GM10266 (cell line): ENCODE measurements around the gene SESN1.
A peak's percentile ranks its signal among the peaks of the same experiment; 100 is the strongest.

Experiments used
- DNase-seq: peaks from one replicate; pipeline ENCODE4 v3.0.0; 2012; ENCODE audit errors: extremely low spot score
- TF ChIP-seq, protein P1 (sequence below): IDR thresholded peaks from 2 replicates; pipeline ENCODE4 v1.5.1; 2012; ENCODE audit warnings: mild to moderate bottlenecking, low read depth; ENCODE audit not compliant: control insufficient read depth, insufficient read depth; ENCODE audit errors: missing control alignments

Gene SESN1

DNA sequence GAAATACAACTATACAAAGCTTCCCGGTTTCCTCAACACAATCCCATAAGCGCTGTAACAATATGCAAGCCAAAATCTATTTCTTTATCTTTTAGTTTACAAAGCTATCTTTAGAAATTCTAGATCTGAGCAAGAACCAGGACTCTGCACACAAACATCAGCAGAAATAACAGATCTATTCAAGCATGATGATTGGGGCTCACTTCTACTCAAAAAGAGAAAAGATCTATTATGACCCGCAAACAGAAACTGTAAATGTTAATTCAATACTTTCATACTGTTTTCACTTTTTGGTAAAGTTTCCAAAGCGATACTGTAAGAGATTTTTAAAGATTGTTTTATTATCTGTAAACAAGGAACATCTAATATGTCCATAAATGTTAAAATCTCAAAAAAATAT is 86.6 kb downstream of the SESN1 start:
- TF ChIP-seq, protein P1, sequence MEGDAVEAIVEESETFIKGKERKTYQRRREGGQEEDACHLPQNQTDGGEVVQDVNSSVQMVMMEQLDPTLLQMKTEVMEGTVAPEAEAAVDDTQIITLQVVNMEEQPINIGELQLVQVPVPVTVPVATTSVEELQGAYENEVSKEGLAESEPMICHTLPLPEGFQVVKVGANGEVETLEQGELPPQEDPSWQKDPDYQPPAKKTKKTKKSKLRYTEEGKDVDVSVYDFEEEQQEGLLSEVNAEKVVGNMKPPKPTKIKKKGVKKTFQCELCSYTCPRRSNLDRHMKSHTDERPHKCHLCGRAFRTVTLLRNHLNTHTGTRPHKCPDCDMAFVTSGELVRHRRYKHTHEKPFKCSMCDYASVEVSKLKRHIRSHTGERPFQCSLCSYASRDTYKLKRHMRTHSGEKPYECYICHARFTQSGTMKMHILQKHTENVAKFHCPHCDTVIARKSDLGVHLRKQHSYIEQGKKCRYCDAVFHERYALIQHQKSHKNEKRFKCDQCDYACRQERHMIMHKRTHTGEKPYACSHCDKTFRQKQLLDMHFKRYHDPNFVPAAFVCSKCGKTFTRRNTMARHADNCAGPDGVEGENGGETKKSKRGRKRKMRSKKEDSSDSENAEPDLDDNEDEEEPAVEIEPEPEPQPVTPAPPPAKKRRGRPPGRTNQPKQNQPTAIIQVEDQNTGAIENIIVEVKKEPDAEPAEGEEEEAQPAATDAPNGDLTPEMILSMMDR, result no peak
- peak; percentile 25 for DNase-seq

DNA sequence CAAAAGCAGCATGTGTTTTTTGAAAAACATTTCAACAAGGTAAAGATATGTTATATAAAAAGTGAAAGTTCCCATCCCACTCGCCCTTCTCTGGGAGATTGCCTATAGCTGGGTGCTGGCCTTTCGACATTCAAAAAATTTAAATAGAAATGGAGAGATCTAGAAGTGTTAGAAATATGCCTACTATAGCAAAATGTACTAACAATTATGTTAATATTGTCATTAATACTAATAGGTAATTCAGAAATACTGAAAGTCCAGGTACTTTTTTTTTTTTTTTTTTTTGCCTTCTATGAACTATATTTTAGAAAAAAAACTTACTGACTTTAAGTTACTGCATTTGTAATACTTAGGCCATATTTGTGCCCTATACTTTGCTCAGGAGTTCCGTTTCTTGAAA is 87.1 kb downstream of the SESN1 start:
- TF ChIP-seq, protein P1, result no peak
- DNase-seq, result no peak

DNA sequence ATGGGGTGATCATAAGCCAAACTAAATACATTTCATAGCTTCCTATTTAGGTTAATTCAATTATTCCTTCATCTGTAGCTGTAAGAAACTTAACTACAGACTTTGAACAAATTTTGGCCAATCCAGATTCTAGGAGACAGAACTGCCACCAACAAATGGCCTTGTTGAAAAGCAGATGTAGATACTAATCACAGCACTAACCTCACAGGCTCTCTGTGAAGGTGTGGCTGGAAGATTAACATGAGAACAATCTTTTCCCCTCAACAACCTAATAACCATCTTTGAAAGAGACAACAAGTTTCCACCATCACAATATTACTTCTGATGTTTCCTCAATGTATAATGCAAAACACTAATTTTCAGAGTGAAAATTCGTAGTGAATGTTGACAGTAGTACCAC is 87.8 kb downstream of the SESN1 start:
- DNase-seq, result no peak
- TF ChIP-seq, protein P1, result no peak

DNA sequence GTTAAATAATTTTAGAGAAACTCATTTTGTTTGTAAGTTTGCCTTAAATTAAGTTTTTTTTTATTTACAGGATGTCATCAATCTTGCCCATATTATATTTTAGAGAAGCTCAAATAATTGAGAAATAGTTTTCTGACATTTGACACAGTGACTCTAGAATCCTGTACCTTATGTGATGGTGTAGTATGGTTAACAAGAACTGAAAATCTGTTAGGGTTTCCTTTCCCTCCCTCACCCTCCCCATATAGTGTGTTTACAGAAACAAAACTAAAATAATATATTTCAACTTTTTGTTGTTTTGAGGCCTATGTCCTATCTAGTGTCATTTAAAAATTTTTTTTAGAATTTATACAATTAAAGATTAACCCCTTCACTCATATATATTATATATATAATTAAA is 91.8 kb downstream of the SESN1 start:
- TF ChIP-seq, protein P1, result no peak
- no peak for DNase-seq

DNA sequence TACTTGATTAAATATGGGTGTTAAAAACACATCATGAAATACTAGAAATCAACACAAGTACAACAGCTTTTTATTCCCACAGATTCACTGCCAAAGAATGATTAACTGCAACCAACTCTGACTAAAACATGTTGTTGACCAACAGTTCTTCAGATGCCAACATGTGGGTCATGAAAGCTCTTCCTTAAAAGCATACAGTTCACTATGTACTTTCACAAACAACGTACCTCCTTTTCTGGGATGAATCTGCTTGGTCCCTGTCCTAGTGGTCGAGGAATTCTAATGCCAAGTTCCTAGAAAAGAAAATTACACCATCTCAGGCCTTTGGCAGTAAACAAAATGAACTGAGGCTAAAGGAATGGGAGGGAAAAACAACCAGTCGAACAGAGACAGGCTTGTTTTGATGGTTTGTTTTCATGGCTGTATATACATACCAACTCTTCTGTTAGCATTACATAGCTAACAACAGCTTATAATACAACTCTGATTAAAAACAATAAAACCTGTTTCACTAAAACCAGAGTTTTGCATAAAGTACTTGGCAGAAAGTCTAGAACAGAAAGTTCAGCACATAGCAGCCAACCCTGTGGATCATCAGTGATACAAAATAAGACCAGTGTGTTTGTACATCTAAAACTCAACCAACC is 92.5 kb downstream of the SESN1 start:
- TF ChIP-seq, protein P1, result no peak
- DNase-seq, result no peak

DNA sequence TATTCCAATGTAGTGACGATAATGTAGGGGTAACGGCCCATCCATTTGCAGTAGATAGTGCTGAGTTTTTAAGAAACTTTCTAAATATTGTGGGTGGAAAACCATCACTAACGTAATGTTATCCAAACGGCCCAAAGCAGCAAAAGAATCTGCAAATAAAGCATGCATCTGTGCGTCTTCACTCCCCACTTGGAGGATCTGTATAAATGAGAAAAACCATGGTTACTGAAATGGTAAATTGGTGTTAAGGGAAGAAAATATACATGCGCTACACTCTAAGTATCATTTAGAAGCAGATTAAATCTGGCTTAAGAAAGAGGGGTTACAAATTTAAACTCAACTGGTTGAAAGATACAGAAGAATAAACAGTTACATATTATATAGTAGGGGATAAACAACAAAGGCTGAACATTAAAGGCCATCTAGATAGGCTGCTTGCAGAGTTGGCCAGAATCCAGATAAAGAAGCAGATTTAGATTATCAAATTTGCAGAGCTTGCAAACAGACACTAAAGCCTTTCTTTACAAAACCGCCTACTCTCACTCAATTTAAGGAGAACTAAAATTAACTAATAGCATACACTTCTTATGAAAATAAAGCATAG is 93.3 kb downstream of the SESN1 start:
- TF ChIP-seq, protein P1, result no peak
- no peak for DNase-seq

DNA sequence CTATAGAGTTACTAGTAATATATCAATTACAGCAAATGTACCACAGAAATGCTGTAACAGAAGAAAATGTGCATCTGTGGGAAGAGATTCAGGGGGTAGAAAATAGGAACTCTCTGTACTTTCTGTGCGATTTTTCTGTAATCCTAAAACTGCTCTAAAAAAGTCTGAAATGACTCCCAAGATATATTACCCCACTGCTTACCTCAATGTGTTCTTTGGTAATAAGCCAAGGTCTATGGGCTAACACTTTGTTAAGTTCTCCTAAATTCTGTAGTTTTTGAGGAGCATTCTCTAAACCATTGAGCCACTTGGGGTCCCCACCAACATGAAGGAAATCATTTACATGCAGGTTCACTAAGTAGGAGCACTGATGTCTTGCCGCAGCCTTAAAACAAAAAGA is 94.4 kb downstream of the SESN1 start:
- no peak for DNase-seq
- TF ChIP-seq, protein P1, result no peak
